DND-41 (cell line): ENCODE results near the gene FUS.

Source experiments
- EZH2 ChIP-seq: IDR thresholded peaks from 3 replicates; pipeline ENCODE4 v1.6.1; 2012; ENCODE audit warnings: borderline replicate concordance, low read depth, mild to moderate bottlenecking, moderate library complexity, low read length, inconsistent platforms; ENCODE audit not compliant: severe bottlenecking
- TF ChIP-seq, protein P1 (sequence below): IDR thresholded peaks from 2 replicates; pipeline ENCODE4 v1.5.1; 2012; ENCODE audit warnings: borderline replicate concordance, low read length, moderate library complexity, mild to moderate bottlenecking; ENCODE audit not compliant: poor library complexity, severe bottlenecking; ENCODE audit errors: extremely low read depth

GRCh38 chr16:31157136-31157535, 22.8 kb upstream of the FUS start:
- TF ChIP-seq, protein P1, sequence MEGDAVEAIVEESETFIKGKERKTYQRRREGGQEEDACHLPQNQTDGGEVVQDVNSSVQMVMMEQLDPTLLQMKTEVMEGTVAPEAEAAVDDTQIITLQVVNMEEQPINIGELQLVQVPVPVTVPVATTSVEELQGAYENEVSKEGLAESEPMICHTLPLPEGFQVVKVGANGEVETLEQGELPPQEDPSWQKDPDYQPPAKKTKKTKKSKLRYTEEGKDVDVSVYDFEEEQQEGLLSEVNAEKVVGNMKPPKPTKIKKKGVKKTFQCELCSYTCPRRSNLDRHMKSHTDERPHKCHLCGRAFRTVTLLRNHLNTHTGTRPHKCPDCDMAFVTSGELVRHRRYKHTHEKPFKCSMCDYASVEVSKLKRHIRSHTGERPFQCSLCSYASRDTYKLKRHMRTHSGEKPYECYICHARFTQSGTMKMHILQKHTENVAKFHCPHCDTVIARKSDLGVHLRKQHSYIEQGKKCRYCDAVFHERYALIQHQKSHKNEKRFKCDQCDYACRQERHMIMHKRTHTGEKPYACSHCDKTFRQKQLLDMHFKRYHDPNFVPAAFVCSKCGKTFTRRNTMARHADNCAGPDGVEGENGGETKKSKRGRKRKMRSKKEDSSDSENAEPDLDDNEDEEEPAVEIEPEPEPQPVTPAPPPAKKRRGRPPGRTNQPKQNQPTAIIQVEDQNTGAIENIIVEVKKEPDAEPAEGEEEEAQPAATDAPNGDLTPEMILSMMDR: no peak
- TF ChIP-seq EZH2: no peak
